ENCODE measurements around the gene PPM1N.

DNA sequence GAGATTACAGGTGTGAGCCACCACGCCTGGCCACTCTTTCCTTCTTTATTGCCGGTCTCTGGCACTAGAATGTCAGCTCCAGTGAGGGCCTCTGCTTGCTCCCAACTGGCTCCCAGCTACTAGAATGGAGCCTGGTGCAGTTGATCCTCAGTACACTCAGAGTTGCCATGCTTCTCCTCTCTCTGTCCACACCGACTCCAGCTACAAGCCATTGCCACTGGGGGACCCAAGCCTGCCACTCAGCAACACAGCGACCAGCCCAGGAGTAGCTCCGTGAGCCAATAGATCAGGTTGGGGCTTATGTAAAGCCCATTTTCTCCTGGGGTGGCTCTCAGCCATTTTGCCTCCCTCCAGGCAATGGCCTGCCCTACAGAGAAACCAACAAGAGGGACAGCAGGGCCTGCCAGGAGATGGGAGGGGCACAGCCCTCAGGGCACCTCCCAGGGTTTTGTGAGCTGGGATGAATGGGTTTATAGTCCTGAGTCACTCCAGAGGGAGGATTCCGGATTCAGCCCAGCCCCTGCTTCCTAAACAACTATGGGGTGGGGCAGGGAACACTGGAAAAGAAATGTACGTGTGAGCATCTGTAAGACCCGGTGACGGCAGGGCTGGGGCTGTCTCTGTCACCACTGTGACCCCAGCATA, 49.8 kb downstream of the PPM1N start:
- TF ChIP-seq, protein P1, sequence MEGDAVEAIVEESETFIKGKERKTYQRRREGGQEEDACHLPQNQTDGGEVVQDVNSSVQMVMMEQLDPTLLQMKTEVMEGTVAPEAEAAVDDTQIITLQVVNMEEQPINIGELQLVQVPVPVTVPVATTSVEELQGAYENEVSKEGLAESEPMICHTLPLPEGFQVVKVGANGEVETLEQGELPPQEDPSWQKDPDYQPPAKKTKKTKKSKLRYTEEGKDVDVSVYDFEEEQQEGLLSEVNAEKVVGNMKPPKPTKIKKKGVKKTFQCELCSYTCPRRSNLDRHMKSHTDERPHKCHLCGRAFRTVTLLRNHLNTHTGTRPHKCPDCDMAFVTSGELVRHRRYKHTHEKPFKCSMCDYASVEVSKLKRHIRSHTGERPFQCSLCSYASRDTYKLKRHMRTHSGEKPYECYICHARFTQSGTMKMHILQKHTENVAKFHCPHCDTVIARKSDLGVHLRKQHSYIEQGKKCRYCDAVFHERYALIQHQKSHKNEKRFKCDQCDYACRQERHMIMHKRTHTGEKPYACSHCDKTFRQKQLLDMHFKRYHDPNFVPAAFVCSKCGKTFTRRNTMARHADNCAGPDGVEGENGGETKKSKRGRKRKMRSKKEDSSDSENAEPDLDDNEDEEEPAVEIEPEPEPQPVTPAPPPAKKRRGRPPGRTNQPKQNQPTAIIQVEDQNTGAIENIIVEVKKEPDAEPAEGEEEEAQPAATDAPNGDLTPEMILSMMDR (IDR thresholded peaks at IDR 0.05), result no peak
- no peak for TF ChIP-seq POLR2A (IDR thresholded peaks at IDR 0.05)

All from Peyer's patch (tissue), 4 donors.